ENCODE measurements around the gene SLX4IP.

The SLX4IP gene

DNA sequence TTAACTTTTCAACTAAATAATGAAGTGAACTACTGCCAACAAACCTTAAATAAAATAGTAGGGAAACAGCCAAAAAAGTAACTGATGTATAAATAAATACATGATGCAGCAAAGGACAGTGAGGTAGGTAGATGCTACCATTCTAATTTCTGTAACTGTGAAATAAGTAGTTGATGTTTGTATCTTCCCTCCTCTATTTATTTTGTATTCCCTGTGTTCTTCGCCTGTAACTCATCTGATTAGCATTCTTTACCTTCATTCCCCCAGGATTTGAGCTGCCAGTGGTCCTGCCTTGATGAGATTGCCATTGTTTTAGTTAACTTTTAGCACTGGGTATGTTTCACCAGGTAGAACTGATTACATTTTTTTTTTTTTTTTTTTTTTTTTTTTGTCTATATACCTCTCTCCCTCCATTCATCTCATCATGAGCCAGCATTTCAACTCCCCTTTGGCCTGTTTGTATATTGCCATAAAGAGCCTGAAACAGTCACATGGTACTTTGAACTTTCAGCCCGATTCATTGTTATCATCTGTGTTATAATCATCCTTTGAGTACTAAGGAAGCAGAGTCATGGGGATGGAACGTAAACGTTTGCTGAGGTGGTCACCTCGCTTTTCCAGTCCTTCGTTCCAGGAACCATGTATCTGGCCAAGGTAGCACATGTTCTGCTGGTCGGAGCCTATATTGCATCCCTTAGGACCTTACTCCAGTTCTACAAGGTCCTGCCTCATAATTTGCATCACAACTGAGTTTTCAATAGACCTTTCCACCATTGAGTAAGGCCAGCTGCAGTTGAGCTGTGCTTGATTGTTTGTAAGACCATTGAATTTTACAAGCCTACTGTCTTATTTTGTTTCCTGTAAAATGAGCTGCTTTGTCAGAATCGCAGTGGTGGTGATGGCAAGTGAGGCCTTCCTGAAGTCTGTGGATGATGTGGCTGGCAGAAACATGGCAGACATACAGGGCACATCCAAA lies 131.1 kb downstream of the SLX4IP start:
- TF ChIP-seq, protein P1, sequence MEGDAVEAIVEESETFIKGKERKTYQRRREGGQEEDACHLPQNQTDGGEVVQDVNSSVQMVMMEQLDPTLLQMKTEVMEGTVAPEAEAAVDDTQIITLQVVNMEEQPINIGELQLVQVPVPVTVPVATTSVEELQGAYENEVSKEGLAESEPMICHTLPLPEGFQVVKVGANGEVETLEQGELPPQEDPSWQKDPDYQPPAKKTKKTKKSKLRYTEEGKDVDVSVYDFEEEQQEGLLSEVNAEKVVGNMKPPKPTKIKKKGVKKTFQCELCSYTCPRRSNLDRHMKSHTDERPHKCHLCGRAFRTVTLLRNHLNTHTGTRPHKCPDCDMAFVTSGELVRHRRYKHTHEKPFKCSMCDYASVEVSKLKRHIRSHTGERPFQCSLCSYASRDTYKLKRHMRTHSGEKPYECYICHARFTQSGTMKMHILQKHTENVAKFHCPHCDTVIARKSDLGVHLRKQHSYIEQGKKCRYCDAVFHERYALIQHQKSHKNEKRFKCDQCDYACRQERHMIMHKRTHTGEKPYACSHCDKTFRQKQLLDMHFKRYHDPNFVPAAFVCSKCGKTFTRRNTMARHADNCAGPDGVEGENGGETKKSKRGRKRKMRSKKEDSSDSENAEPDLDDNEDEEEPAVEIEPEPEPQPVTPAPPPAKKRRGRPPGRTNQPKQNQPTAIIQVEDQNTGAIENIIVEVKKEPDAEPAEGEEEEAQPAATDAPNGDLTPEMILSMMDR (IDR thresholded peaks at IDR 0.05; ENCODE audit: unreplicated experiment in 3 of 3) = no peak
- peaks cover 5% of the 10 kb centered on the region for H3K4me1 Mint-ChIP-seq
- no peaks in the 10 kb centered on the region for H3K27me3 Mint-ChIP-seq (ENCODE audit: low read depth)
- peaks cover 42% of the 10 kb centered on the region for H3K36me3 Mint-ChIP-seq (ENCODE audit: low read depth)
- peak overlapping the region in 2 of 3 experiments; percentile 6 to 49 for H3K27ac Mint-ChIP-seq
- peaks cover 14% of the 10 kb centered on the region for H3K9me3 Mint-ChIP-seq
- no peak overlapping the region for H3K4me3 Mint-ChIP-seq

DNA sequence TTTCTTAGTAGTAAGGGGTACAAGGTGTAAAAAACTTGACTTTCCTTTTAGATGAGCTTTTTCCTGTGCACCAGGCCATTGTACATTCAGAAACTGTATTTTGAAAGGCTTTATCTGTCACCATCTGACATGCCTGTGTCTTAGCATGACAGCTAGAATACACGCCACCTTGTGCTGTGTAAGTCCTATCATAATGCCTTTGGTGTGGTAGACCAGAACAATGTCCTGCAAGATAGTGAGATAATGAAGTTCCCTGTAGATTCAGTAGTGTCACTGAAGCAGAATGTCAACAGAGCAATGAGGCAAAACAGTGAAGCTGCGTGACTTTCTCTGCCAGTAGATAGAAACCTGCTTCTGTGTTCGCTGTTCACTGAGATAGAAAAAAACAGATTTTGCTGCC lies 132.9 kb downstream of the SLX4IP start:
- Mint-ChIP-seq H3K36me3 (ENCODE audit: low read depth) (peaks cover 28% of the 10 kb centered on the region), H3K9me3 (peaks cover 10% of the 10 kb centered on the region), H3K27ac (no peak overlapping the region), H3K27me3 (ENCODE audit: low read depth) (peaks cover 5% of the 10 kb centered on the region), H3K4me1 (peaks cover 5% of the 10 kb centered on the region), H3K4me3 (no peak overlapping the region)
- TF ChIP-seq, protein P1 (IDR thresholded peaks at IDR 0.05; ENCODE audit: unreplicated experiment in 3 of 3) = no peak

DNA sequence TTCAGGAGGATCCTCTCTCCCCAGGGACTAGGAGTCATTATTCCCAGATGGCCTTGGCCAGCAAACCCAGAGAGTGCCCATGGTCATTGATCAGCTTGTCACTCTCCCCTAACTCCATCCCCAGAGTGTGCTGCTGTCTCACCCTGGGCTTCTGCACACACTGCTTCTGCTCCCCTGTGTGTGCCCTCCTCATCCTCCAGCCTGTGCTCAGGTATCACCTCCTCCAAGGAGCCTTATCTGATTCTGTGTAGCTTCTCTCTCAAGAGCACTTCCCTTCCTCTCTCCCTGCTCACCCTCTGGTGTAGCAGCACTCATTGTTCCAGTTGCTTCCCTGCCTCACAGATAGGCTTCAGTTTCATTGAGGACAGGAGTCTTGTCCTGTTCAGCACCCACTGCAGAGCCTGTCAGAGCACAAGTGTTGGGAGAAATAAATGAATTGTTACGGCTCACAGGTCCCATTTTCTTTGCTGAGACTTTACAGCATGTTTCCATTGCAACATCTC lies 136.3 kb downstream of the SLX4IP start:
- Mint-ChIP-seq H3K4me1 (no peaks in the 10 kb centered on the region), H3K27me3 (ENCODE audit: low read depth) (peaks cover 5% of the 10 kb centered on the region), H3K36me3 (ENCODE audit: low read depth) (peaks cover 9% of the 10 kb centered on the region), H3K9me3 (no peaks in the 10 kb centered on the region), H3K27ac (no peak overlapping the region), H3K4me3 (no peak overlapping the region)
- TF ChIP-seq, protein P1 (IDR thresholded peaks at IDR 0.05; ENCODE audit: unreplicated experiment in 3 of 3) = no peak

DNA sequence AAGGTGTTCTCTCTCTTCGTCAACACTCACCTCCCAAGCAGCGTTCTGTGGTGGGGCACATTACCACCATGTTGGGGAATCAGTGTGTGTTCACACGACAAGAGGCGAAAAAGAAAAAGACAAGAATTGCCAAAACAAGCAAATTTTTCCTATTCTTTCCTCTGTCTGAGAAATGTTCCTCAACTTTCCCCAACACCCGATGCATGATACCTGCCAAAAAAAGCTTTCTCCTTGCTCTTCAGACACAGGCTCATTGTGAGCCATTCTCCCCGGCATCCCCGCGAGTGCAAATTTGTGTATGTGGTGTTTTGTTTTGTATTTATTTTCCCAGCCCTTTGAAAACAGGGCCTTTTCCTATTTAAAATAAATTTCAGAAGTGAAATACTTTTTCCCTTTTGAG lies 137.7 kb downstream of the SLX4IP start:
- Mint-ChIP-seq H3K27me3 (ENCODE audit: low read depth) (peaks cover 5% of the 10 kb centered on the region), H3K9me3 (no peaks in the 10 kb centered on the region), H3K4me3 (no peak overlapping the region), H3K36me3 (ENCODE audit: low read depth) (peaks cover 7% of the 10 kb centered on the region), H3K4me1 (no peaks in the 10 kb centered on the region), H3K27ac (peak overlapping the region in 1 of 3 experiments; percentile 33)
- TF ChIP-seq, protein P1 (IDR thresholded peaks at IDR 0.05; ENCODE audit: unreplicated experiment in 3 of 3) = no peak

DNA sequence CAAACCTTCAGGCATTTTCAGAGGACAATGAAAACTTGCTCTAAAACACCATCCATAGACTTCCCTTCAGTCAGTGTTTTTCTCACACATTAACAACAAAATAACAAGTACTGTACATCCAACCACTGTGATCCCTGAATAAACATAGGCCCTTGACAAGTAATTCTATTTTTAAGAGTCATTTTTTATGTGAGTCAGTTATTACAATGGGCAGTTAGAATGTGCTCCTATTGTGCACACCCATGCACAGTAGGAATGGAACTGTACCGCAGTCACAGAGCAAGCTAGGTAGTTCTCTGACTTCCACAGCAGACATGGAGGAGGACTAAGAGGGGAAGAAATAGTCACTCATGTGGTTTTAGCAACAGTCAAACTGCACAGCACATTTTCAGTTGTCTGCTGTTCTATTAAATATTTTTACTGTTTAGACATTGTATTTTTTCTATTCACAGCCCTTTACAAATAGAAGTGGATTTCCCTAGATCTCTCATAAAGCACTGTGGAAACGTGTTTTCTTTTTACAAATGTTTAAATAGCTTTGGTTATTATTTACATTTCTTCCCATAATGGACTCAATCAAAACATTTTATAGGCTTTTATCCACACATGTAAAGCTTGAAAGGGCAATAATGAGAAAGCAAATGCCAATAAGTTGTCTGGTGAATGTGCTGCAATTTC lies 138.3 kb downstream of the SLX4IP start:
- H3K4me1 Mint-ChIP-seq = no peaks in the 10 kb centered on the region
- peak overlapping the region in 1 of 3 experiments; percentile 33 for H3K27ac Mint-ChIP-seq
- H3K9me3 Mint-ChIP-seq = no peaks in the 10 kb centered on the region
- TF ChIP-seq, protein P1 (IDR thresholded peaks at IDR 0.05; ENCODE audit: unreplicated experiment in 3 of 3) = no peak
- peaks cover 5% of the 10 kb centered on the region for H3K27me3 Mint-ChIP-seq (ENCODE audit: low read depth)
- H3K36me3 Mint-ChIP-seq (ENCODE audit: low read depth) = peaks cover 7% of the 10 kb centered on the region
- no peak overlapping the region for H3K4me3 Mint-ChIP-seq
